Neural cell (in vitro differentiated cells): ENCODE measurements around the gene CIROP. TPM values are rescaled to one million over a fixed set of nuclear protein-coding genes. Genes with fewer than 3 reads are reported as not detected.

Experiments used
- H2AFZ ChIP-seq: fragments of 200-600, 300-800 bp; sonication (generic), shearing (Covaris generic); 2 replicates; pipeline ENCODE4 v1.6.0; 2014; ENCODE audit warnings: low read depth, mild to moderate bottlenecking, antibody characterized with exemption, low read length, moderate library complexity
- H3F3A ChIP-seq: fragments of 200-600 bp; shearing (Covaris generic); 2 replicates; pipeline ENCODE4 v1.6.1; 2016; ENCODE audit warnings: mild to moderate bottlenecking, moderate library complexity, mixed read lengths, antibody characterized with exemption, low read length; ENCODE audit not compliant: insufficient read depth, poor library complexity, severe bottlenecking
- H3K27ac ChIP-seq: fragments of 200-600, 300-800 bp; sonication (generic), shearing (Covaris generic); 2 replicates; pipeline ENCODE4 v1.5.1; 2014; ENCODE audit warnings: mild to moderate bottlenecking, low read length, moderate library complexity
- H3K27me3 ChIP-seq: fragments of 300-800, 200-600 bp; sonication (generic), shearing (Covaris generic); 2 replicates; pipeline ENCODE4 v1.6.0; 2014; ENCODE audit warnings: mild to moderate bottlenecking, low read depth, low read length, moderate library complexity; ENCODE audit not compliant: insufficient read depth
- H3K36me3 ChIP-seq: fragments of 300-800, 200-600 bp; sonication (generic), shearing (Covaris generic); 2 replicates; pipeline ENCODE4 v1.5.1; 2014; ENCODE audit warnings: mild to moderate bottlenecking, antibody characterized with exemption, low read length, moderate library complexity; ENCODE audit not compliant: insufficient read depth
- H3K4me2 ChIP-seq: fragments of 300-800, 200-600 bp; sonication (generic), shearing (Covaris generic); 2 replicates; pipeline ENCODE4 v1.6.0; 2014; ENCODE audit warnings: mild to moderate bottlenecking, low read length
- H3K4me3 ChIP-seq: fragments of 300-800, 200-600 bp; sonication (generic), shearing (Covaris generic); 2 replicates; pipeline ENCODE4 v1.5.1; 2014; ENCODE audit warnings: mild to moderate bottlenecking, low read length, moderate library complexity
- H3K79me2 ChIP-seq: fragments of 200-600 bp; shearing (Covaris generic); replicated peaks from 2 replicates; pipeline ENCODE4 v1.6.0; 2014; ENCODE audit warnings: mild to moderate bottlenecking, low read length, moderate library complexity; ENCODE audit not compliant: insufficient read depth
- H3K9ac ChIP-seq: fragments of 300-800, 200-600 bp; sonication (generic), shearing (Covaris generic); 2 replicates; pipeline ENCODE4 v1.6.1; 2016; ENCODE audit warnings: mild to moderate bottlenecking, low read length, mixed read lengths
- H3K9me2 ChIP-seq: fragments of 200-600 bp; shearing (Covaris generic); 2 replicates; pipeline ENCODE4 v1.6.1; 2016; ENCODE audit warnings: mild to moderate bottlenecking, low read length, mixed read lengths; ENCODE audit not compliant: insufficient read depth
- H3K9me3 ChIP-seq: fragments of 200-600, 300-800 bp; sonication (generic), shearing (Covaris generic); 2 replicates; pipeline ENCODE4 v1.6.1; 2016; ENCODE audit warnings: mild to moderate bottlenecking, mixed run types, low read length, moderate library complexity, mixed read lengths
- H4K20me1 ChIP-seq: fragments of 200-600 bp; shearing (Covaris generic); 2 replicates; pipeline ENCODE4 v1.6.1; 2016; ENCODE audit warnings: mild to moderate bottlenecking, mixed run types; ENCODE audit not compliant: insufficient read depth
- CTCF ChIP-seq: fragments of 450-650 bp; IDR thresholded peaks from 2 replicates; pipeline ENCODE4 v1.5.1; 2014; ENCODE audit warnings: antibody characterized with exemption, mild to moderate bottlenecking, moderate library complexity; ENCODE audit not compliant: poor library complexity, severe bottlenecking
- EP300 ChIP-seq: fragments of 450-650 bp; conservative IDR thresholded peaks from 2 replicates; pipeline ENCODE4 v1.6.1; 2014; ENCODE audit warnings: antibody characterized with exemption, mild to moderate bottlenecking, moderate library complexity; ENCODE audit not compliant: poor library complexity, severe bottlenecking
- EZH2 ChIP-seq: fragments of 200-600, 300-800 bp; shearing (Covaris generic), sonication (generic); IDR thresholded peaks from 2 replicates; pipeline ENCODE4 v1.6.1; 2014; ENCODE audit warnings: antibody characterized with exemption, low read length, borderline replicate concordance, mild to moderate bottlenecking; ENCODE audit not compliant: insufficient read depth, poor library complexity, severe bottlenecking
- MXI1 ChIP-seq: fragments of 450-650 bp; conservative IDR thresholded peaks from 2 replicates; pipeline ENCODE4 v1.6.1; 2014; ENCODE audit warnings: antibody characterized with exemption, mild to moderate bottlenecking; ENCODE audit not compliant: poor library complexity, severe bottlenecking
- POLR2AphosphoS5 ChIP-seq: IDR thresholded peaks from 2 replicates; pipeline ENCODE4 v1.6.1; 2012
- RAD21 ChIP-seq: fragments of 450-650 bp; conservative IDR thresholded peaks from 2 replicates; pipeline ENCODE4 v1.6.1; 2014; ENCODE audit warnings: antibody characterized with exemption, mild to moderate bottlenecking, moderate library complexity
- REST ChIP-seq: IDR thresholded peaks from 2 replicates; pipeline ENCODE4 v1.6.1; 2012; ENCODE audit warnings: borderline replicate concordance
- SMC3 ChIP-seq: fragments of 450-650 bp; conservative IDR thresholded peaks from 2 replicates; pipeline ENCODE4 v1.6.1; 2014; ENCODE audit warnings: antibody characterized with exemption, mild to moderate bottlenecking, moderate library complexity; ENCODE audit not compliant: poor library complexity
- TAF1 ChIP-seq: IDR thresholded peaks from 2 replicates; pipeline ENCODE4 v1.6.1; 2012; ENCODE audit warnings: low read depth
- polyA plus RNA-seq: library from polyadenylated mRNA; depleted of rRNA; stranded (reverse); fragments of >200 nt; gene quantifications from 2 replicates; pipeline ENCODE4 v1.2.3, GENCODE V29; 2014

The CIROP gene
- polyA plus RNA-seq, 1 donor from 2014 or later, result not detected

- Histone ChIP-seq H3K79me2 (peaks cover 44% of the 10 kb centered on the region), H3K9ac (no peak overlapping the region), H2AFZ (no peak overlapping the region), H4K20me1 (no peaks in the 10 kb centered on the region), H3K27me3 (no peaks in the 10 kb centered on the region), H3K27ac (no peak overlapping the region), H3K9me2 (no peaks in the 10 kb centered on the region), H3K4me2 (peak overlapping the region; percentile 94), H3K9me3 (no peaks in the 10 kb centered on the region), H3K4me3 (peak overlapping the region; percentile 74), H3F3A (no peaks in the 10 kb centered on the region), H3K36me3 (no peaks in the 10 kb centered on the region)
- no peak for TF ChIP-seq REST
- TF ChIP-seq EP300, result no peak
- no peak for TF ChIP-seq EZH2
- no peak for TF ChIP-seq RAD21
- no peak for TF ChIP-seq MXI1
- TF ChIP-seq CTCF, result no peak
- no peak for TF ChIP-seq SMC3
- no peak for TF ChIP-seq POLR2AphosphoS5
Observed at GRCh38 chr14:23093104-23093503, 11.7 kb downstream of the CIROP start.

- H2AFZ ChIP-seq, result no peak overlapping the region
- no peaks in the 10 kb centered on the region for H3K9me2 ChIP-seq
- H3K79me2 ChIP-seq, result peaks cover 36% of the 10 kb centered on the region
- no peak overlapping the region for H3K9ac ChIP-seq
- TF ChIP-seq MXI1 (no peak), EP300 (no peak), CTCF (no peak), REST (no peak), TAF1 (no peak), RAD21 (no peak), POLR2AphosphoS5 (no peak), EZH2 (no peak), SMC3 (no peak)
- H3K27ac ChIP-seq, result no peak overlapping the region
- no peaks in the 10 kb centered on the region for H3K9me3 ChIP-seq
- no peak overlapping the region for H3K4me2 ChIP-seq
- H3F3A ChIP-seq, result no peaks in the 10 kb centered on the region
- H3K27me3 ChIP-seq, result no peaks in the 10 kb centered on the region
- H4K20me1 ChIP-seq, result no peaks in the 10 kb centered on the region
- no peaks in the 10 kb centered on the region for H3K36me3 ChIP-seq
- H3K4me3 ChIP-seq, result no peak overlapping the region
Observed at GRCh38 chr14:23091294-23092225, 13.2 kb downstream of the CIROP start.
